Stimulated activated CD4-positive, alpha-beta T cell treated with anti-CD3 and anti-CD28 coated beads, Interleukin-1b, Interleukin-23, amount 100 ng/mL, for 1 hour (primary cell): ENCODE measurements around the gene PDE6D.
"Not testable (repeated sequence)": the region's sequence is repeated elsewhere in the genome, so short reads cannot be mapped to it uniquely, and the experiment has no call there.

Source experiments
- DNase-seq, 2 donors: peaks; one replicate each; pipeline ENCODE4 v3.0.0-alpha.2; 2020; ENCODE audit warnings: low read depth in 2 of 2

The PDE6D gene

DNA sequence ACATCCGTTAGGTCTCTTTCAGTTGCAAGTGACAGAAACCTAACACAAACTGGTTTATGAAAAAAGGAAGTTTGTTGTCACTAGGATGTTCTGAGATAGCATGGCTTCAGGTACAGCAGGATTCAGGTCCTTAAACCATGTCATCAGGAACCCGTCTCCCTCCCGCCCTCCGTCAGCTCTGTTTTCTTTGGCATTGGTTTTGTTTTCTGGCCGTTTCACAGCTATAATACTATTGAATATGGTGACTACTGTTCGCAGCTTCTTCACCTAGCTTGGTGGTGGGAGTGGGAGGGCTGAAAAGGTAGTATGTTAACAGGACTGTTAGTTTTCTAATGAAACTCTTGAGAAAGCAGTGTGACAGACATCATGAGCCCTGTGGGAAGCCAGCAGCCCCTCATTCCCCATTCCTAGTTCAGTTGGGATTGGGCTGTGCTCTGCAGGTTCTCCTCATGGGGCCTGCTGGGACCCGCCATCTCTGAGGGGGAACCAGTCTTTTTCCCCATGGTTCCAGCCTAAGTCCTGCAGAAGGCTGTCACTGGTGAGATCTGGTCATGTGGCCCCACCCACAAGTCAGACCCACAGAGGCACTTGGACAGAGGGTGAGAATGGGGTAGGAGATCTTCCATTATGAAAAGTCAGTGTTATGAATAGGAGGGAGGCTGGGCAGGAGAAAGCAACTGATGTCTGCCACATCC is 60.6 kb downstream of the PDE6D start:
- DNase-seq = no peak

DNA sequence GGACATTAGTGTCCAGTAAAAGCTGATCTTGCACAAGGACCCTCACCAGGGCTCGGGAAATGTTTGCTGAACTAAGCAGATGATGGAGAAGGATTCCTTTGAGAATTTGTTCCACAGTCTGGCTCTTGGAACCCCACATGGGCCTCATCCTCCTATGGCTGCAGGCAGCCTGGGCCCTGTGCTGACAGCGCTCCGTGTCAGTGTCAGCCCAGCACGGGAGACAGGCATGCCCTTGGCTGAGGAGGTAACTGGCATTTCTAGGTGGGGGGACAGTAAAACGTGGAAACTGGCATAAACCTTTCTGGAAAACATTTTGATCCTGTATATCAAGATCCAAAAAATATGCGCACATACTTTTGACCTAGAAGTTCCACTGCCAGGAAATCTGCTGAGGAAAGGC is 62.3 kb downstream of the PDE6D start:
- DNase-seq = no peak

DNA sequence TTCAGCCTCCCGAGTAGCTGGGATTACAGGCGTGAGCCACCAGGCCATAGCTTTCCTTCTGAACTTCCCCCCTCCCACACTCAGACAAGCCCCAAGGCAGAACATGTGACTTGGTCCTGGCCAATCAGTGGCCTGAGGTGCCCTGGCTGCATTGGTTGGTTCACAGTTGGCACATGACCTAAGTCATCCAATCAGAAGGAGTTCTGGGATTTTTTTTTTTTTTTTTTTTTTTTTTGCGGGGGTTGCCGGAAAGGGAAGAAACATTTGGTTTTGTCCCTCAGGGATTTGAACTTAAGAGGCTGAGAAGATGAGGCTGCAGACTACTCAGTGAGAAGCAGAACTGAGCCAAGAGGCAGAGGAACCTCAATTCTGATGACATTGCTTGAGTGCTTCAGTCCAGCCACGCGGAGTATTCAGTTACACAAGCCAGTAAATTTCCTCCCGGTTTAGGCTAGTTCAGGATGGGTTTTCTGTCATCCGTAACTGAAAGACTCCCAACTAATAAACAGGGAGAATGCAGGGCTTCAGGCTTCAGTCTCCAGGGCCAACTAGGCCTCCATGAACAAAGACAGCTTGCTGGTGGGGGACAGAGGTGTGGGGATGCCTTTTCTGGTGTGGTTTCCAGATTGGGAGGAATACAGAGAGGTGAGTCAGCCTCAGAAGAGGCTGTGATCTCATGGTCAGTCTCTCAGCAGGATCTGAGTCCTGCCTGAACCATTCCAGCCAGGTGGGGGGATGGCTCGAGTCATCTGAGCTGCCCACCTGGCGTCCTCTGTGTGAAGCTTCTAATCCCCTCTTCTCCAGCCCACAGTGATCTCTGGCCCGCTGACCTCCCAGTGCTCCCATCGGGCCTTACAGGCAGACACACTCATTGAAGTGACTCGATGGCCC is 63.6 kb downstream of the PDE6D start:
- DNase-seq = no peak

DNA sequence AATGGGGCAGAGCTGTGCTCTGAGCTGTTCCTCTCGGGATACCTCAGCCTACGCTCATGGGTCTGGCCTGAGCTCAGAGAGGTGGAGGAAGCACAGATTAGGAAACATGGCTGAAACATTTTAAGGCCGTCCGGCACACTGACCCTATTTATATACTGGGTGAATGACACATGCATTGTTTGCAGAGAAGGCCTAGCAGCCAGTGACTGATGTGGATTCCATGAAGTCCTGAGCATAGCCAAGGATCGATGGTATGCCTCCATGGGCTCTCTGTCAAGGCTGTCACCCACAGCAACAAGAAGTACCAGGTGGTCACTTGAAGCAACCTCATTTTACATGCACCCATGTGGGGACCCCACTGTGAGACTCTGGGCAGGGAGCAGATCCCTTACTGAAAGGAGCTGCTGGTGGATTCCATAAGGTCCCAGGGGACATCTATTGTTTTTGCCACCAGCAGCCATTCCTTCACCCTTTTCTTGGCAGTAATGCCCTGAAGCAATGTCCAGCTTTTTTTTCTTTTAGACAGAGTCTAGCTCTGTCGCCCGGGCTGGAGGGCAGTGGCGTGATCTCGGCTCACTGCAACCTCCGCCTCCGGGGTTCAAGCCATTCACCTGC is 64.3 kb downstream of the PDE6D start:
- no peak for DNase-seq

DNA sequence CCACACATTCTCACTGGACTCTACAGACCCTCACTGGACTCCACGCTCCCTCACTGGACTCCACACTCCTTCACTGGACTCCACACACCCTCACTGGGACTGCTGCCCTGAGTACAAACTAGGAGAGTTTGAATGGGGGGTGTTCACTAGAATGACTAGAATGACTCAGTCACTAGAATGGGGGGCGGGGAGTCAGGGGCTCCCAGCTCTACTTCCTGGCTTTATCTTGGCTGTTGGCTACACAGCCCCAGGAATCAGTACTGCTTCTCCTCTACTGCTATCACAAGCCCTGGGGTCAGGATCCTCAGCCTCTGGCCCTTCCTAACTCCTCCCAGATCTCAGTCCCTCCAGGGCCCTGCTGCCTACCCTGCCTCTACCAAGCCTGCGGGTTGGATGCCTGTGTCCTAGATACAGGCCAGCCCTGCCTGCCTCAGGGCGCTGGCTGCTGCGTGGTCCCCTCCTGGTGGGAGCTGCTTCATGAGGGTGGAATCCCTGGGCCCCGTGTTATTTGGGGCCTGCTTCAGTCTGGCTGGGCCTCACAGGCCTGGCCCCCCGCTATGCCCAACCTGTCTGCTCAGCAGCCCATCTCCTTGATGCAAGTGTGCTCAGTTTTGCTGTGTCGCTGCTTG is 65.0 kb downstream of the PDE6D start:
- no peak for DNase-seq

DNA sequence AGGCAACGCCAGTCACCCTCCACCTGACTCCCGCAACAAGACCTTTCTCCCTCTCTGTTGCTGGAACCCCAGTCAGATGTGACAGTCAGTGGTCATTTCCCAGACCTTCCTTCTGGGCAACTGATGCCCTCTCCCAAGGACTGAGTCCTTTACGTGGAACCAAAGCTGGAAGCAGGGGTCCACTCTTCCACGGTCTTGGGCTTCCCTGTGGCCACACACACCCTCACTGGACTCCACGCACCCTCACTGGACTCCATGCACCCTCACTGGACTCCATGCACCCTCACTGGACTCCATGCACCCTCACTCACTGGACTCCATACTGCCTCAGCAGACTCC is 65.6 kb downstream of the PDE6D start:
- DNase-seq = no peak

DNA sequence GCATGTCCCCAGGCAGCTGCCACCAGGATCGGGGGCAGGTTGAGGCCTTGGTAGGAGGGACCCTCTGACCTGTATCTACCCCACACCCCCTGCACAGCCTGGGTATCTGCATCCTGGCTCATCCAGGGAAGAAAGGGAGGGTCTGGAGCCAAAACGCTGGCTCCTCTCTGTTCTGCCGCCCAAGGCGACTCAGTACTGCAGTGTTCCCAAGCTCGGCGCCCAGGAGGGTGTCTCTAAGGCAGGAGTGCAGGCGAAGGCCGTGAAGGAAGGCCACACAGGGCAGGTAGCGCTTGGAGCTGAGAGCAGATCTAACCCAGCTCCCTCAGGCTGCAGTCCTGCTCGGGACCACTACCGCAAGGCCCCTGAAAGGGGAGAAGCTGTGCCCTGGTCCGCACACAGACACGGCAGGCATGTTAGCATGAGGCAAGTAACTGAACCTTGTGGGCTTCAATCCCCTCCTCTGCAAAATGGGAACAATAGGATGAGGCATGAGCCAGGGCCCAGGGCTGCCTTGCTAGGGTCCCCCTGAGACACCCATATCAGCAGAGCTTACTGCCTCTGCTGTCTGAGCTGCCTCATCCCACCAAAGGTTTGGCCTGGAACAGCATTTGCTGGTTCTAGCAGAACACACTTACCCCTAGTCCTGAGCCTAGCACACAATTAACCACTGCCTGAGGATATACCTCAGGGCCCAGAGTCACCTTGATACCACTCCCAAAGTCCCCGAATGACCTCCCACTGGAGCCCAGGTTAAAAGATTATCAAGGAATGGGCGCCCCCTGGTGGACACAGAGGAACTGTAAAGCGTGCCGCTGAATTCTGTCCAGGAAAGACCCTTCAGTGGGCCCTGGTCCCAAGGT is 66.2 kb downstream of the PDE6D start:
- DNase-seq = peak in 1 of 2 donors; percentile 79

DNA sequence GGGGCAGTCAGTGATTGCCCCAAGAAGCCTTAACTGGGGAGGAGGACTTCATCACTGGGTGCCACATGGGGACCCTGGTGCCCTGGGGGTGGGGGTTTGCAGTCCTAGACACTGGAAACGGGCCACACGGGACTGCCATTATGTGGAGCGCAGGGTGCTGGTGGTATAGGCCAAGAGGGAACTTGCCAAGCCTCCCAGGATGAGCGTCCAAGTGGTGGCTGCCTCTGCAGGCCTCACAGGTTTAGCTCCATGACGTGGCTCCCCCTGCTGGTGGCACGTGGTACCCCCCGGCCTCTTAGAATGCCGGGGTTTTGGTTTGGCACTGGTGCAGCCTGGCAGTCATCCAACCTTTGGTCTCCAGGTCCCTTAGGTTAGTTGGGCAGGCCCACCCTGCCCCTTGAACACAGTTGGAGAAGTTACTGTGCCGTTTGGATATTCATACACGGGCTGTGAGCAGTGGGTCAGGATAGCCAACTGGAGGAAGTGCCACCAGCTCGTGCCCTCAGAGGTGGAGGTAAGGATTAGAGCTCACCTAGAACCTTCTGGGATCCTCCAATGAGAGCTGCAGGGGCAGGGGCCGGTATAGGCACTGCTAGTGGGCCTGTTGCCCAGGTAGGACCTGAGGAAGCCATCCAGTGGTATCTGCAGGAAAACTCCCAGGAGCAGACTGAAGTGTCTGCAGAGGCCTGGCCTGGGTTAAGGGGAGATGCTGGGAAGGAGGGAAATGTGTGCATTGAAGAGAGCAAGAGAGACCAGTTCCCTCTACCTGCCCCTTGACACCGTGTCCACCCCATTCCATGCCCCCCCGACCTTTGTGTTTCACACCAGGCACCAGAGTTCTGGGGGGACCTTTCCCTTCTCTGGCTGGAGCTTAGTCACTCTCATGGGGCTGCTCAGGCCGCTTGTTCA is 67.1 kb downstream of the PDE6D start:
- DNase-seq = peak; percentile 87 to 88

DNA sequence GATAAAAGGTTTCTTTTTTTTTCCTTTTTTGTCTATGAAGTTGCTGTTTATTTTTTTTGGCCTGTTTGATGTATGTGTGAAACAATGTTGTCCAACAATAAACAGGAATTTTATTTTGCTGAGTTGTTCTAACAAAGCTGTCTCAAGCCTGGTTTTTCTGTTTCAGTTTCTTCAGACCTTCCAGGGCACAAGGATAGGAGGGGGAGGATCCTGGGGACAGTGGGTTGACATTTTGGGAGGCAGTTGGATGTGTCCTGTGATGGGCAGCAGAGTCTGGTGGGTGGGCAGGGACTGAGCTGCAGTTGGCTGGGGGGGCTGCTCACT is 67.7 kb downstream of the PDE6D start:
- DNase-seq = not testable (repeated sequence)

DNA sequence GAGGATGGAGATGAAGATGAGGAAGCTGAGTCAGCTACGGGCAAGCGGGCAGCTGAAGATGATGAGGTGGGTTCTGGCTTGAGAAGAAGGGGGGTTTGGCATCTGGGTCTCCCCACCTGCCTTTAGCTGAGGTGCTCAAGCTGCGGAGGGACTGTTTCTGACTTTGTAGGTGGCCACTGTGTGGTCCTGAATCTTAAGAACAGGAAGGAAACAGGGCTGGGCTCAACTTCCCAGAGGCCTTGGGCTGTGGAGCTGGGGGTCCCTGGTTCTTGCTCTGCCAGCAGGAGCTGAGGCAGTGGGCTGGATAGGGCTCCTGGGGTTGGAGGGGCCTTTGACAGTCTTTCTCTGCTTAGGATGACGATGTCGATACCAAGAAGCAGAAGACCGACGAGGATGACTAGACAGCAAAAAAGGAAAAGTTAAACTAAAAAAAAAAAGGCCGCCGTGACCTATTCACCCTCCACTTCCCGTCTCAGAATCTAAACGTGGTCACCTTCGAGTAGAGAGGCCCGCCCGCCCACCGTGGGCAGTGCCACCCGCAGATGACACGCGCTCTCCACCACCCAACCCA is 68.5 kb downstream of the PDE6D start:
- peak in 1 of 2 donors; percentile 27 for DNase-seq

DNA sequence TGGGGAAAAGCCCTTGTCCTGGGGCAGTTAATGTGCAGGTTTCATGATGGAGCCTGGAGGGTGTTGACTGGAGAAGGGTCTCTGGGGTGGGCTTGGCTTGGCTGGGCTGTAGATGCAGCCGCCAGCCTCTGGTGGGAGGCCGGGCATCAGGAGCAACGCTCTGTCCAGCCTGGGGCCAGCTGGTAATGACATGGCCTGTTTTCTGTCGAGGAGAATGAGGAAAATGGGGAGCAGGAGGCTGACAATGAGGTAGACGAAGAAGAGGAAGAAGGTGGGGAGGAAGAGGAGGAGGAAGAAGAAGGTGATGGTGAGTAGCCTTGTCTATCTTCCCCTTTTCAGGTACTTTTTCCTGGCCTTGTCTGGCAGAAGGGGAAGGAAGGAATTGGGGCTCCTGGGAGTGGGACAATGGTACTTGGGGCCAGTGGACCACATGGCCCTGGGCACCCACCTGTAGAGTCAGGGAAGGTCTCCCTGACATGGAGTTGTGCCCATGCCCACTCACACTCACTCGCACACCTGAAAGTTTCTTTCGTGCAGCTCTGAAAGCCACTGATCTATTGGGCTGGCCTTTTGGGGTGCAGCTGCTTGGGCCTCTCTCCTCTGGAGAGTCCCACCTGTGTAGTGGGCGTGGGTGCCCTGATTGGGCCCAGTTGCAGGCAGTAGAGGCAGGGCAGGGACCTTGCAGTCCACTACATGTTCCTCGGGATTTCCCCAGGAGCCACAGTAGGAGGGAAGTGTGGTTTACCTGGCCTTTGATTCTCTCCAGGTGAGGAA is 69.2 kb downstream of the PDE6D start:
- DNase-seq = no peak

DNA sequence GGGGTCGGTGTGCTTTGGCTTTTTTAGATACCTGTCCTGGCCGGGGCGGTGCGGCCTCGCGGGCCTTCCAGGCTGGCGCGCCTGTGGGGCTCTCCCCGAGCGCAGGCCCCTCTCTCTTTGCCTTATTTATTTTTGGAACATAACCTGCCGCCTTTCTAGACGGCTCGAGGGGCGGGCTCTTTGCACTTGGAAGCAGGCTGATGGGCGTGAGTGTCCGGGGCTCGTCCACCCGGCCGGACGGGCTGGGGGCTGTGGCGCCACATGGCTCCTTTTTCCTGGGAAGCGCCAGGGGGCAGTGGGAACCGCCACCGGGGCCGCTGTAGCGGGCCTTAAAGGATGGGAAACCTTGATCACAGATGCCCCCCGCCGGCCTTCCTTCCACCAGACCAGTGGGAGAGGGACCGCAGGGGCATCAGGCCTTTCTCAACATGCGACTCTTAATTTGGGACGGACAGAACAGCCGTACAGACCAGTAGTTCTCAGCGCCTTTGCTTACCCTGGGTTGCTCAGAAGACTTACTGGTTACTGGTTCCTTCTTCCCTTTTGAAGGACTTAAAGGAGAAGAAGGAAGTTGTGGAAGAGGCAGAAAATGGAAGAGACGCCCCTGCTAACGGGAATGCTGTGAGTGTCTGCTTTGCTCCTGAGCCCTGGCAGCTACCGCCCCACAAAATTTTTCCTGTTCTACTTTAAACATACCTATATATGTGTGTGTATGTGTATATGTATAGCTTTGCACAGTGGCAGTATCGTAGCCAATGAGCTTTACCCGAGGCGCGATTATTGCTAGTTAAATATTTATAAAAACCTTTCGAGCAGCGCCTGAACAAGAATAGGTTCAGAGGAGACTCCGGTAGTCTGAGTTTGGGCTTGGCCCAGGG is 70.0 kb downstream of the PDE6D start:
- DNase-seq = no peak

DNA sequence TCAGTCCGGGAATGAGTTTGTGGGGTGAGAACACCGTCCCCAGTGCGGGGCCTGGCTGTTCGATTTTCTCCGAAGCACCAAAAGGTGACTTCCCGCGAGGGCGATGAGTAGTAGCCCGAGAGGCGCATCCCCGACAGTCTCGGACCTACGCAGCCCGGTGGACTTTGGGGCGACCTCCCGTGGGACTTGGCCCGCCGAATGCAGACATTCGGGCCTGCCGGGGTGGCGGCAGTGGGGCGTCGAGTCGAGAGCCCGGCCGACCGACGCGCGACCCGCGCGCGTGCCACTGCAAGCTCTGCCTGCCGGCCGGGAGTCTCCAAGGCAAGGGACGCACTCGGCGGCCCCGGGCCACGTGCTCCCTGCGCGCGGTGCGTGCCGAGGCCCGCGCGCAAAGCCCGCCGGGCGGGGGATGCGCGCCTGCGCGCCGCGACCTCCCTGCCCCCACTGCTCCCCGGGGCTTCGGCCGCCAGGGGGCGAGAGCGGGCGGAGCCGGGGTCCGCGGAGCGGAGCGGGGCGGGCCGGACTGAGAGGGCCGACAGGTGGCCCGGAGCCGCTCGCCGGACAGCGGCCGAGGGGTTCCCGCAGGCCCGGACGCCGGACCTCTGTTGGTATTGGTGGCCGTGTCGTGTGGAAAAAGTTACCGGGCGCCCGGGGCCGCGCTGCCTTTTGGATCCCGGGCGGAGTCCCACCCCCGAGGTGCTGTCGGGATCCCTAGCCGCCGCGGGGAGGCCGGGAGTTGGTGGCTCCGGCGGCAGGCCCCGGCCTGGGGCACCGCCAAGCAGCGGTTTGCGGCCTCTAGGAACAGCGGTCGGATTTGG is 70.9 kb downstream of the PDE6D start:
- peak; percentile 66 to 79 for DNase-seq

DNA sequence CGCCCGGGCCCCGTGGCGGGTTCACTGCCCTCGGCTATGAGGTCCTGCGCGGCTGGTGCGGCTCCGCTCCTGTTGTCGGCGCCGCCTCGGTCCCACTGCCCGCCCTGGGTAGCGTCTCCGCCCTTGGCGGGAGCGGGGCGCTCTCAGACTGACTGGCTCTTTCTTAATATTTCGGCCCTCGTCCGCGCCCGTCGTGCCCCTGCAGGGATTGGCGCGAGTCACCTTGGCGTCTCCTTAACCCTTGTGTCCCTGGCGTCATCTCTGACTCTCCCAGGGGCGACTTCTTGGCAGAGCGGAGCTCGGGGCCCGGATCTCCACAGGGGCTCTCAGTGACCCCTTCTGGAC is 71.5 kb downstream of the PDE6D start:
- peak in 1 of 2 donors; percentile 29 for DNase-seq

DNA sequence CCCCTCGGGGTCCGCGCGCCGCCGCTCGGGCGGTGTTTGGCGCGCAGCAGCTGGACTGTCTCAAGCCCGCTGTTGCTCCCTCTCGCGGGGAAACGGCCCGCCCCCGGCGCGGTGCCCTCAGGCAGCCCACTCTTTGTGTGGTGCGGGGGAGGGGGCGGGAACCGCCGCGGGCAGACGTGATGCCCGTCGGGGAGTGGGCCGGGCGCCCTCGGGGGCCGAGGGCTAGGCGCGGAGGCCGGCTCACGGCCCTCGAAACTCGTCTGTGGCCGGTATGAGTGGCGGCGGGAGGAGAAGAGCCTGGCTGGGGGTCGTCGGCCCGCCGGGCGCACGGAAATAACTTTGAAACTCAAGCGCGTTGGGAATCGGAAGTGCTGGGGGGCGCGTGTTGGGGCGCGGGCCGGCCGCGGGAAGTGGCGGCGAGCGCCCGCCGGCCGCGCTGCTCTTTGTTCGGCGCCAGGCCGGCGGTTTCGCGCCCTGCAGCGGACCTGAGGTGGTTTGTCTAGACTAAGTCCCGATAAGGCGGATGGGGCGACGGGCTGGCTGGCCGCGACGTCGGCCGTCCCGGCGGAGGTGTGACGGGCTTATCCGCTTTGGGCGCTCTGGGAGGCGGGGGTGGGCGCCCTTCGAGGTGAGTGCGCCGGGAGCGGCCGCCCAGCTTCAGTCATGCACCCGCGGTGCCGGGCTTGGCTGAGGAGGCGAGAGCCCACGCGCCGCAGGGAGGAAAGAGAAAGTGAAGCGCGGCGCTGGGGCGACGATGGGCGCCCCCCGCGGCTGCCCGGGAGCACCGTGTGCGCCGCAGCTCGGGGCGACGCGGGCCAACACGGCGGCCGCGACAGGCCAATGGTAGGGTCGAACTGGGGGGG is 72.1 kb downstream of the PDE6D start:
- peak in 1 of 2 donors; percentile 31 for DNase-seq

DNA sequence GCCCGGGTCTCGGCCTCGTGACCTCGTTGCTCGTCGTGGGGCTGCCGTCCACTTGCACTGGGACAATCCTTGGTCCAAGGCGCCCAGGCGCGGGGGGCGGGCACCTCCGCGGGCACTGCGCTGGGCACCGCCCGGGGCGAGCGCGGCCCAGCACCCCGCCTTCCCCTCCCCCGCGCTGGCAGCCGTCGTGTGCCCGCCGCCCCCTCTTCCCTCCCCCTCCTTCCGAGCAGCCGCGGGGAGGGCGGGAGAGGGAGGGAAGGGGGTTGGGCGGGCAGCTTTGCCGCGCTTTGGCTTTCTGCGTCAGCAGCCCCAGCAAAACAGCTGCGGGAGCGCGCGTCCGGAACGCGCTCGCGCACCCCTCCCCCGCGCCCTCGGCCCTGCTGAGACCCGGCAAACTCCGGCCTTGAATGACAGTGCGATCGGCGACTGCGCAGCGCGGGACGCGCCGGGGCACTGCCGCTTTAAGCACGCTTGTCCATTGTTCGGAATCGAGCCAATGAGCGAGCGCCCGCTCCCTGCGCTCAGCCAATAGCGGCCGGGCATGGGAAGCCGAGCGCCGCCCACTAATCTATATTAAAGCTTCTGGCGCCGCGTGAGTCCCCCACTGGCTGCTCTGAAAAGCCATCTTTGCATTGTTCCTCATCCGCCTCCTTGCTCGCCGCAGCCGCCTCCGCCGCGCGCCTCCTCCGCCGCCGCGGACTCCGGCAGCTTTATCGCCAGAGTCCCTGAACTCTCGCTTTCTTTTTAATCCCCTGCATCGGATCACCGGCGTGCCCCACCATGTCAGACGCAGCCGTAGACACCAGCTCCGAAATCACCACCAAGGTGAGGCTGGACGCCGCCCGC is 72.9 kb downstream of the PDE6D start, which contains the start of gene PTMA:
TSS of gene PTMA (plus strand) at position 599 of the 846 bp plus-strand sequence. CDS start at position 781, 182 bp downstream.
- DNase-seq = peak; percentile 98 to 100
